HT-29 (cell line): ENCODE data around the gene STK16. TPM values are rescaled to one million over a fixed set of nuclear protein-coding genes. Genes with fewer than 3 reads are reported as not detected.

Experiments used
- small RNA-seq: library from RNA; depleted of rRNA; stranded (forward); fragments of <200 nt; gene quantifications from one replicate; pipeline ENCODE3, GENCODE V24; 2014
- total RNA-seq: library from RNA; depleted of rRNA; stranded (reverse); fragments of >200 nt; shearing (Covaris generic); gene quantifications from 2 replicates; pipeline ENCODE4 v1.2.3, GENCODE V29; 2014; rRNA removed

STK16 gene
- total RNA-seq, 1 experiment from 2014 or later, result 19.9 TPM

Small RNAs within 50 kb of the gene (small RNA-seq; reads per million reads assigned to genes)
- not detected for gene MIR153-1

Other genes starting within 250 kb of the STK16 start
- gene CFAP65, start 204.0 kb upstream of the STK16 start, total RNA-seq, result not detected in 2 replicates
- 12.3 and 13.4 TPM in 2 replicates for gene IHH, start 184.6 kb upstream of the STK16 start, total RNA-seq
- 24.7 and 25.9 TPM in 2 replicates for gene NHEJ1, start 84.7 kb upstream of the STK16 start, total RNA-seq
- 5.9 and 9.9 TPM in 2 replicates for gene SLC23A3, start 75.5 kb upstream of the STK16 start, total RNA-seq
- 49.8 and 53.0 TPM in 2 replicates for gene CNPPD1, start 68.6 kb upstream of the STK16 start, total RNA-seq
- gene RETREG2, start 67.2 kb upstream of the STK16 start, total RNA-seq, result 78.5 and 83.9 TPM in 2 replicates
- 104 and 116 TPM in 2 replicates for gene ZFAND2B, start 38.7 kb upstream of the STK16 start, total RNA-seq
- gene ABCB6, start 26.5 kb upstream of the STK16 start, total RNA-seq, result 33.6 and 39.9 TPM in 2 replicates
- gene ATG9A, start 15.8 kb upstream of the STK16 start, total RNA-seq, result 93.7 and 107 TPM in 2 replicates
- gene ANKZF1, start 15.7 kb upstream of the STK16 start, total RNA-seq, result 41.0 and 43.4 TPM in 2 replicates
- gene GLB1L, start within 50 bp of the STK16 start, total RNA-seq, result 5.5 and 10.0 TPM in 2 replicates
- gene TUBA4B, start 7.8 kb downstream of the STK16 start, total RNA-seq, result not detected in 2 replicates
- 93.8 and 97.4 TPM in 2 replicates for gene TUBA4A, start 8.4 kb downstream of the STK16 start, total RNA-seq
- gene DNAJB2, start 33.9 kb downstream of the STK16 start, total RNA-seq, result 43.1 and 51.1 TPM in 2 replicates
- gene PTPRN, start 63.9 kb downstream of the STK16 start, total RNA-seq, result not detected in 2 replicates
- not detected in 2 replicates for gene RESP18, start 87.3 kb downstream of the STK16 start, total RNA-seq
- 155 and 158 TPM in 2 replicates for gene DNPEP, start 142.4 kb downstream of the STK16 start, total RNA-seq
- gene DES, start 172.9 kb downstream of the STK16 start, total RNA-seq, result 0.63 TPM in 1 of 2 replicates, not detected in the other
- gene SPEG, start 189.4 kb downstream of the STK16 start, total RNA-seq, result 6.7 and 8.3 TPM in 2 replicates